ENCODE data around the gene TRAF3IP3.

TRAF3IP3 gene

DNA sequence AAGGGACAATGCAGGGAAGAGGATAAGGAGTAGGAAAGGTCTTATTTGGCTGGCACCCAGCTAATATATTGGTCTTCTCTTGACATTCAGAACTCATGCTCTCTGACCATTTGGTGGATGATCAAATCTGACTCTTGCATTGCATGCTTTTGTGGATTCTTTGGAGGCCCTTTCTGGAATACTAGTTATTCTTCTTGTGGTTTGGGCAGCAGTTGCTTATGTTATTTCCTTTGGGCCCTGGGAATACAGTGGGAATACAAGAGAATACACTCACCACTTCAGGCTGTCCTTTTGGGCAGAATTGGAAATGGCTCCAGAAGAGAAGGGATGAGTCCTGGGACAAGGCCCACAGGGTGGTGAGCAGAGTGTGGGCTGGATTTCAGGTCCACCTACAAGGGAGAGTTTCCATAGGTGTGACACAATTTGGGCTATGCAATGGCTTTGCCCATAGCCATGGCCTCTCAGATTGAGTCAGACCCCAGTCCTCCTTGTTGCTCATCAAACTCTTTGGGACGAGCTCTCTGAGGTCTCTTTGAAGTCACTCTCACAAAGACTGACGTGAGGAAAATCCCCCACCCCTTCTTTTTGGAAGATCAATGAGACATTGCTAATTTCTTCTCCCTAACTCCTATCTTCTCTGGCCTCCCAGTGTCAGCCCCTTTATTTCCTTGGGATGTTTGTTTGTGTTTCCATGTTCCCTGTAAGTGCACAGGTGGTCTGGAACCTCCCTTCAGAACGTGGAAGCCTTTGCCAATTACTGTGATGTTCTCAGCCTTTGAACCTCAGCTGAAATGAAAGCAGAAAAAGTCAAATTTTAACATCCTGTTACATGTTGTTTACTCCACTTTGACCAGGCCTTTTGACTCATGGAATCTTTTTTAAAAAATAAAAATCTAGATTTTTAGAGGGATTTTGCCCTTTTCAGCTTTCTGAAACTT lies 31.8 kb upstream of the TRAF3IP3 start:
- Mint-ChIP-seq H3K27ac (no peak overlapping the region), H3K27me3 (no peaks in the 10 kb centered on the region), H3K4me3 (no peak overlapping the region), H3K4me1 (ENCODE audit: low read depth in 2 of 2) (peaks cover 2 to 3% of the 10 kb centered on the region in 2 donors), H3K36me3 (ENCODE audit: insufficient read depth) (peaks cover 5% of the 10 kb centered on the region), H3K9me3 (no peaks in the 10 kb centered on the region)
- no peak for ATAC-seq (replicated peaks)
- no peak for DNase-seq

DNA sequence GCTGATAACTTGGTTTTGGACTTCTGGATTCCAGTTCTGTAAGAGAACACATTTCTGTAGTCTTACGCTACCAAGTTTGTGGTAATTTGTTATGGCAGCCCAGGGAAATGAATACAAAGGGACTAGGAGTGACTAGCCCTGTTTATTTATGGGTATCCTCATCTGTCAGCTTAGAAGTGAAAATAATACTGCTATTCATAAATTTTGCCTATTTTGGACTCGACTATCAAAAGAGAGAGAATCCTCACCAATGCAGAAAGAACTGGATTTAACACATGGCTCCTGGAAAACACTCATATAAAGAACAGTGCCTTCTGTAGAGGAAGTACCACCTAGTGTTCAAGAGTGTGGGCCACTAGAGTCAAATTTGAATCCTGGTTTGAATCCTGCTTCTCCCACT lies 28.6 kb upstream of the TRAF3IP3 start:
- H3K27ac Mint-ChIP-seq, result no peak overlapping the region
- no peaks in the 10 kb centered on the region for H3K9me3 Mint-ChIP-seq
- no peaks in the 10 kb centered on the region for H3K27me3 Mint-ChIP-seq
- H3K36me3 Mint-ChIP-seq (ENCODE audit: insufficient read depth), result no peaks in the 10 kb centered on the region
- H3K4me3 Mint-ChIP-seq, result no peak overlapping the region
- no peak for DNase-seq
- ATAC-seq (replicated peaks), result no peak
- peaks cover 2 to 3% of the 10 kb centered on the region in 2 donors for H3K4me1 Mint-ChIP-seq (ENCODE audit: low read depth in 2 of 2)

DNA sequence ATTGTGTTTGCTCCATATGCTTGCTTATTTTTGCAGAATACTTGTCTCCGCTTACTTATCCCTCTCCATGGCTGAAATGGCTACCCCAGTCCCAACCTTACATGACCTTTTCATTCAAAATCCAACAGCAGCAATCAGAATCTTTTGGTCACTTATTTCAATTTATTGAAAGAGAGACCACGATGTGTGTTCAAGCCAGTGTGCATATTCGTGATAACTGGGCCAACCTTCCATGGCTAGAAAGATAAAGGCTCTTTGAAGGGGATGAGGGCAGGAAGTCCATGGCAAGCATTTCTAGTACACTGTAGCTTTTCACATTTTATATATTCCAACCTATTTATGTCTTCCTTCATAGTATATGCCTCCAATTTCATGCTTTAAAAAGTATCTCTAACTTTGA lies 28.1 kb upstream of the TRAF3IP3 start:
- H3K9me3 Mint-ChIP-seq, result no peaks in the 10 kb centered on the region
- no peak overlapping the region for H3K4me3 Mint-ChIP-seq
- H3K36me3 Mint-ChIP-seq (ENCODE audit: insufficient read depth), result no peaks in the 10 kb centered on the region
- no peak for ATAC-seq (replicated peaks)
- H3K4me1 Mint-ChIP-seq (ENCODE audit: low read depth in 2 of 2), result peaks cover 2 to 3% of the 10 kb centered on the region in 2 donors
- no peaks in the 10 kb centered on the region for H3K27me3 Mint-ChIP-seq
- DNase-seq, result no peak
- H3K27ac Mint-ChIP-seq, result no peak overlapping the region

DNA sequence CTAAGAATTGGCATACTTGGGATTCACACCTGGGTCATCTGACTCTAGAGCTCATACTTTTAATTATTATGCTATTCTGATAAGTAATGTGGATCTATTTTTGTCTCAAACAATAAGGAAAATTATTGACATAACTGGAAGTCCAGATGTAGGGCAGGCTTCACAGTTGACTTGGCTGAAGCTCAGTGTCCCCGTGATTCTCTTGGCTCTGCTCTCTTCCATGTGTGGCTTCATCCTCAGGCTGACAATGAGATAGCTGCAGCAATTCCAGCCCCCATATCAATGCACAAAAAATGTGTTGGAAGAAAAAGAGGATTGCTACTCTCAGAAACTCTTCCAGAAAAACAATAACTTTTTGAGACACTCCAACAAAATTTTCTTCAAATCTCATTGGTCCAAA lies 27.4 kb upstream of the TRAF3IP3 start:
- peaks cover 2 to 3% of the 10 kb centered on the region in 2 donors for H3K4me1 Mint-ChIP-seq (ENCODE audit: low read depth in 2 of 2)
- H3K27me3 Mint-ChIP-seq, result no peaks in the 10 kb centered on the region
- no peaks in the 10 kb centered on the region for H3K36me3 Mint-ChIP-seq (ENCODE audit: insufficient read depth)
- ATAC-seq (replicated peaks), result no peak
- no peak overlapping the region for H3K27ac Mint-ChIP-seq
- no peak overlapping the region for H3K4me3 Mint-ChIP-seq
- H3K9me3 Mint-ChIP-seq, result no peaks in the 10 kb centered on the region
- DNase-seq, result no peak

DNA sequence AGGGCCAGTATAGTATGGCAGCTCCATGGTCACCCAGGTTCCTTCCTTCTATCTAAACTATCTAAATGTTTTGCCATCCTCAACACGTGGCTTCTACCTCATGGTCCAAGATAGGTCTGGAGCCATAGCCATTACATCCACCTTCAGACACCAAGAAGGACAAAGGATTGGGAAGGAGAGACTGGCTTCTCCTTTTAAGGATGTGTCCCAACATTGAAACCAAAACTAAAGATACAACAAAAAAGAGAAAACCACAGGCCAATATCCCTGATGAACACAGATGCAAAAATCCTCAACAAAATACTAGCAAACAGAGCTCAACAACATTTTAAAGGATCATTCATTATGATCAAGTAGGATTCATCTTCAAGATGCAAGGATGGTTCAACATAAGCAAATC lies 26.4 kb upstream of the TRAF3IP3 start:
- Mint-ChIP-seq H3K27ac (no peak overlapping the region), H3K4me1 (ENCODE audit: low read depth in 2 of 2) (peaks cover 2 to 3% of the 10 kb centered on the region in 2 donors), H3K36me3 (ENCODE audit: insufficient read depth) (no peaks in the 10 kb centered on the region), H3K27me3 (no peaks in the 10 kb centered on the region), H3K4me3 (no peak overlapping the region), H3K9me3 (no peaks in the 10 kb centered on the region)
- no peak for ATAC-seq (replicated peaks)
- no peak for DNase-seq

DNA sequence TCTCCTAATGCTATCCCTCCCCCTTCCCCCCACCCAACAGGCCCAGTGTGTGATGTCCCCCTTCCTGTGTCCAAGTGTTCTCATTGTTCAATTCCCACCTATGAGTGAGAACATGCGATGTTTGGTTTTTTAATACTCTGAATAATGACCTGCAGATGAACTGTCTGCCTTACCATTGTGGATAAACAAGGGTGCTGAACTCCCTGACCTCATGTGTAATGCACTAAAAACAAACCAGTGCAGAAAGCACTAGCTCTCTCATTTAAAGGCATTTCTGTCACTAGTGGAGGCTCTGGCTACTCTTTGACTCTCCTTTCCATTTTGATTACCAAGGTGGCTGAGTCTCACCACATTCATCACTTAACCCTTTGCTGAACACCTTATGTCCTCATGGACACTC lies 23.1 kb upstream of the TRAF3IP3 start:
- H3K4me1 Mint-ChIP-seq (ENCODE audit: low read depth in 2 of 2), result no peaks in the 10 kb centered on the region
- H3K27ac Mint-ChIP-seq, result no peak overlapping the region
- peaks cover 0 to 6% of the 10 kb centered on the region in 2 donors for H3K27me3 Mint-ChIP-seq
- no peaks in the 10 kb centered on the region for H3K36me3 Mint-ChIP-seq (ENCODE audit: insufficient read depth)
- H3K4me3 Mint-ChIP-seq, result no peak overlapping the region
- no peak for ATAC-seq (replicated peaks)
- no peaks in the 10 kb centered on the region for H3K9me3 Mint-ChIP-seq
- no peak for DNase-seq

DNA sequence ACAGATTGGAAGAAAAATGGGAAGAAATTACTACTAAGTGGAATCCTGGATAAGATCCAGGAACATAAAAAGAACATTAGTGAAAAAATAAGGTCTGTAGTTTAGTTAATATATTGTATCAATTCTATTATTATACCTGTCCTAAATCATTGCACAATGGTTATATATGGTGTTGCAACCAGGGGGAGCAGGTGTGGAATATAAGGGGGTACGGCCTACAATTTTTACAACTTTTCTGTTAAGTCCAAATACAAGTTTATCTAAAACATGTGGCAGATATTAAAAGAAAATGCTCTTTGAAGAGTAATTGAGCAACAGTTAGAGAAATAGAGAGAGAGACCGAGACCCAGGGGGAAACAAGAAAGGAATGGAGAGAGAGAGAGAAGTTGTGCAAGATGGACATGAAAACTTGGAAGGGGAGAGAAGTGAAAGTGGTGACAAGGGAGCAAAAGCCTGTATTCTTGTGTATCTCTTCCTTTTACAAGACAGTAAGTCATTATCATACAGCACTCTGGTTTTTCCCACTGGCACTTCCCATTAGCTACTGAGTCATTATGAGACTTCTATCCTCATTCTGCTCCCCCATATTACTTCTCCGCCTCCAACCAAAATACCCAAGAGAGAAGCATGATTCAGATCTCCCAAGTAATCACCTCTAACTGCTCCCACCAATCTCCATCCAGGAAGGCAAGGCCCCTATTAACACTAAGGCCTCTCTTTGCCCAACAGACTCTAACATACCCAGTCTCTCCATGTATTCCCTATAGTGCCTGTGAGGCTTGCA lies 22.3 kb upstream of the TRAF3IP3 start:
- H3K36me3 Mint-ChIP-seq (ENCODE audit: insufficient read depth), result no peaks in the 10 kb centered on the region
- H3K27ac Mint-ChIP-seq, result no peak overlapping the region
- H3K9me3 Mint-ChIP-seq, result no peaks in the 10 kb centered on the region
- no peak for ATAC-seq (replicated peaks)
- no peak for DNase-seq
- peaks cover 0 to 6% of the 10 kb centered on the region in 2 donors for H3K27me3 Mint-ChIP-seq
- H3K4me3 Mint-ChIP-seq, result no peak overlapping the region
- no peaks in the 10 kb centered on the region for H3K4me1 Mint-ChIP-seq (ENCODE audit: low read depth in 2 of 2)

GRCh38 chr1:209736490-209737117 lies 19.2 kb upstream of the TRAF3IP3 start:
- peaks cover 0 to 6% of the 10 kb centered on the region in 2 donors for H3K27me3 Mint-ChIP-seq
- no peak for DNase-seq
- peaks cover 0 to under 1% of the 10 kb centered on the region in 2 donors for H3K4me1 Mint-ChIP-seq (ENCODE audit: low read depth in 2 of 2)
- H3K4me3 Mint-ChIP-seq, result no peak overlapping the region
- H3K36me3 Mint-ChIP-seq (ENCODE audit: insufficient read depth), result peaks cover 4% of the 10 kb centered on the region
- no peak for ATAC-seq (replicated peaks)
- peak overlapping the region in 1 of 2 donors; percentile 29 for H3K27ac Mint-ChIP-seq
- H3K9me3 Mint-ChIP-seq, result no peaks in the 10 kb centered on the region

- DNase-seq (no peak), ATAC-seq (replicated peaks) (no peak)
- H3K4me1 Mint-ChIP-seq (ENCODE audit: low read depth in 2 of 2), result peaks cover 3 to 4% of the 10 kb centered on the region in 2 donors
Measured at GRCh38 chr1:209737118-209737505, 18.7 kb upstream of the TRAF3IP3 start.

DNA sequence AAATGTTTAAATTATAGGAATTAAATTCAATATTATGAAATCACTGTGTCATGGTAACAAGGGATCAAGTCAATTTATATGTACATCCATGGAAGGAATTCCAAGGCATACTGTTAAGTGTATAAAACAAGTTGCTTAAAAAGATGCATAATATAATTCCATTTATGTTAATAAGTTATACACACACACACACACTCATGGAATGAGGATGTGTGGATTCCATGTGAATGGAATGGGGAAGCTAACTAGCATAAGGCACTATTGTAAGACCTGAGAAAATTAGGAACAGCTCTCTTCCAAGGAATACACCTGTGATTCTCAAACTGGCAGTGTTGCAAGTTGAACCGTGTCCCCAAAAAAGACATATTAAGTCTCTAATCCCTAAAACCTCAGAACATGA lies 17.6 kb upstream of the TRAF3IP3 start:
- Mint-ChIP-seq H3K9me3 (no peaks in the 10 kb centered on the region), H3K27ac (no peak overlapping the region), H3K4me3 (no peak overlapping the region), H3K36me3 (ENCODE audit: insufficient read depth) (peaks cover 4% of the 10 kb centered on the region), H3K4me1 (ENCODE audit: low read depth in 2 of 2) (peaks cover 3 to 7% of the 10 kb centered on the region in 2 donors), H3K27me3 (peaks cover 0 to 6% of the 10 kb centered on the region in 2 donors)
- DNase-seq (no peak), ATAC-seq (replicated peaks) (no peak)

More at GRCh38 chr1:209737118-209737505, 18.7 kb upstream of the TRAF3IP3 start:
- Mint-ChIP-seq H3K36me3 (ENCODE audit: insufficient read depth) (peaks cover 4% of the 10 kb centered on the region), H3K27me3 (peaks cover 0 to 6% of the 10 kb centered on the region in 2 donors), H3K27ac (peak overlapping the region in 1 of 2 donors; percentile 29), H3K9me3 (no peaks in the 10 kb centered on the region), H3K4me3 (no peak overlapping the region)

- Mint-ChIP-seq H3K9me3 (no peaks in the 10 kb centered on the region), H3K4me3 (no peak overlapping the region), H3K4me1 (ENCODE audit: low read depth in 2 of 2) (peaks cover 3 to 7% of the 10 kb centered on the region in 2 donors), H3K27me3 (peaks cover 0 to 6% of the 10 kb centered on the region in 2 donors), H3K27ac (no peak overlapping the region), H3K36me3 (ENCODE audit: insufficient read depth) (peaks cover 4% of the 10 kb centered on the region)
- ATAC-seq (replicated peaks) (no peak), DNase-seq (no peak)
Measured at GRCh38 chr1:209741193-209741592, 14.7 kb upstream of the TRAF3IP3 start.

GRCh38 chr1:209741889-209742288 lies 14.0 kb upstream of the TRAF3IP3 start:
- Mint-ChIP-seq H3K4me1 (ENCODE audit: low read depth in 2 of 2) (peaks cover 3 to 7% of the 10 kb centered on the region in 2 donors), H3K4me3 (no peak overlapping the region), H3K27me3 (peaks cover 0 to 6% of the 10 kb centered on the region in 2 donors), H3K36me3 (ENCODE audit: insufficient read depth) (peaks cover 4% of the 10 kb centered on the region), H3K9me3 (no peaks in the 10 kb centered on the region), H3K27ac (peak overlapping the region in 1 of 2 donors; percentile 57)
- no peak for DNase-seq
- ATAC-seq (replicated peaks), result no peak

GRCh38 chr1:209742409-209743144 lies 13.3 kb upstream of the TRAF3IP3 start:
- H3K4me1 Mint-ChIP-seq (ENCODE audit: low read depth in 2 of 2), result peaks cover 8 to 10% of the 10 kb centered on the region in 2 donors
- no peak overlapping the region for H3K4me3 Mint-ChIP-seq
- peaks cover 0 to under 1% of the 10 kb centered on the region in 2 donors for H3K27me3 Mint-ChIP-seq
- ATAC-seq (replicated peaks) (no peak), DNase-seq (no peak)
- no peak overlapping the region for H3K27ac Mint-ChIP-seq
- H3K9me3 Mint-ChIP-seq, result no peaks in the 10 kb centered on the region
- peaks cover 4% of the 10 kb centered on the region for H3K36me3 Mint-ChIP-seq (ENCODE audit: insufficient read depth)

Data from effector memory CD8-positive, alpha-beta T cell (primary cell).